GM19240 (cell line): ENCODE data around the gene ANO3.

ENCODE experiments used
- DNase-seq: peaks from one replicate; pipeline ENCODE4 v3.0.0; 2011; ENCODE audit warnings: low spot score; ENCODE audit not compliant: insufficient read length

Gene ANO3

DNA sequence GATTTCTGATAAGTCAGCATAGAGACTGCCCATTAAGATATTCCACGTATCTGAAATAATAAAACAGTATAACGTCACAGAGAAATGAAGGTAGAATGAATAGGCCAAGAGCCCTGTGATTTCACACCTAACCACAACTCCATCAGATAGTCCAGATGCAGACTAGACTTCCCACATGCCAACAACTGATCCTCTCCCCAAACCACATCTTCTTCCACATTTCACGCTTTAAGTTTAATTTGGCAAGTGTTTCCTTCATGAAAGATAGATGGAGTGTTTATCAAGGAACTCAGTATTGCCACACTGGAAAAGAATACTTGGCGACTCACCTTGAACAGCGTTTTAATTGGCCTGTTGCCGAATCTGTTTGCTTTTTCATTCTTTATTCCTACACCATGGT lies 158.6 kb downstream of the ANO3 start:
- no peak for DNase-seq

DNA sequence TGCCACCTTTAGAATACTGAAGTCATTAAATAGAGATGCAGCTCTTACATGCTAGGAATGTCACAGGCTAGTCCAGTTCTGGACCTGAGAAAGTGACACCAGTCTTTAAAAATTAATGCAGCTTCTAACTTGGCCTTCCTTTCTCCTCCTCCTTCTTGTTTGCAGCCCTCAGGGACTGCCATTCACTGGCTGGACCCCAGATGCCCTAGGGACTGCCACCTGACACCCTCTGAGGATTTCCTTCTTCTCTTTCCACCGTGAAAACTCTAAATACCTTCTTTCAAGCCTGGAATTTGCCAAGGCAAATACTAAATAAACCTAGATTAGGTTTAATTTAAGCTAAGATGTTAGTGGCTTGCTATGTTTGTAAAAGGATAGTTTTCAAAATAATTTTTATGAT lies 161.7 kb downstream of the ANO3 start:
- DNase-seq = no peak

DNA sequence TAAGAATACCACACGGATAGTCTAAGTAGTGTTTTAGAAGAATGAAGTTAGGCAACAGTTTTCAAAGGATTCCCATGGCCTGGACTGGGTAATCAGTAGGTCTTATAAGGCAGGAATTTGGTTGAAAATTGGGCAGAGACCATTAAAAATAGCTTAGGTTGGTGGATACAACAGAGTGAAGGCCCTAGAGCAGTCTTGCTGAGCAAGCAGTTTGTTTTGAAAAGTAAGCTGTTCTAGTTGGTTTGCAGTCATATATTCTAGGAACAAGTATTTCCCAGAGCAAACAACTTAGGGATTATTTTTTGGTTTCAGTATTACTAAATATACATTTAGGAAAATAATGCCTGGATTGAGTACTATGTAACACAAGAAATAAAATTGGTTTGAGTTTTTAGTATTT lies 175.3 kb downstream of the ANO3 start:
- DNase-seq = no peak

DNA sequence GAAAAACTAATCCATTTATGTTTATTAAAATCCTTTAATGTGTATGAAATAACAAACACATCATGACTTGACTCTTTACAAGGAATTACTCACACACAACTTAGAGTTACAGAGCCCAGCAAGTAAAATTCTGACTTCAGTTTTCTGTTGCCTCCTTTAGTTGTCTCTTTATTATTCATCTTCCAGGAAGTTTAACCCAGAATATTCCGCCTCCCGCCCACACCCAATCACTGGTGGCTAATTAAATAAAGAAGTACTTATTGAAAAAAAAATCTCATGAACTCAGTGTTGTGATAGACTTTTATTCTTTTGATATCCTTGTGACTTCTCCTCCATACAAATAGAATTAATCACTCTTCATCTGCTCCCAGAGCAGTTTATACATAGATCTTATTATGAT lies 178.2 kb downstream of the ANO3 start:
- DNase-seq = no peak

DNA sequence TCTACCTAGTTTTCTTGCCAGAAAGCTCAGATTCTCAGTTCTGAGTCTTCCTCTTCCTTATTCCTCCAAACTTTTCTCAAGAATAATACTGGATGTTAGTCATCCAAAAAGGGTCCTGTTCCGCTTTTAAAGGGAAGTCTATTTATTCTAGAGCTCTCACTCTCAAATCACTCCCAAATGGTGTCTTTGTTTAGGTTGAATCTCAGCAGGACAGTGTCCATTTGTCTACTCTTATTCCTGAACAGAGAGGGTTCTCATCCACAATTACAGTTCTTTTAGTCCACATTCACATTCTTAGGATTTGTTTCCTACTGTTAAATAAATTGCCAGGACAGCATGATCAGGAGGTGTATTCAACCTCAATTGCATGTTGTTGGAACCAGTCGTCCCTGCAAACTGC lies 178.8 kb downstream of the ANO3 start:
- no peak for DNase-seq

DNA sequence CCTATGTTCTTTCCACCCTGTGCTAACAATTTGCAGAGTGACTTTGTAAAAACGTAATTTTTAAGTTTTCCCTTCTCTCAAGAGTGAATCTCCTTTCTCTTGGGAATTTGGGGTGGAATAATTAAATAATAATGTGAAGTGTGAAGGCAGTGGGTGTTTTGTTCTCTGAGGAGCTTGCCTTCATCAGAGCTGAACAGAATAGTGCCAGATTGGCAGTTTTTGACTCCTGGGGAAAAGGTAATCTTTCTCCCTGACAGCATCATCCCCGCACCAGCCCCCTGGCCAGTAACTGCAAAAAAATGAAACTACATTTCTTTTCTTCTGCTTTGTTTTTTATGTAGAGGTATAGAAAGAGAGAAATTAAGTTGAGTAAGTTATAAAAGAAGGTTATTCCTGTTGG lies 180.3 kb downstream of the ANO3 start:
- DNase-seq = no peak

DNA sequence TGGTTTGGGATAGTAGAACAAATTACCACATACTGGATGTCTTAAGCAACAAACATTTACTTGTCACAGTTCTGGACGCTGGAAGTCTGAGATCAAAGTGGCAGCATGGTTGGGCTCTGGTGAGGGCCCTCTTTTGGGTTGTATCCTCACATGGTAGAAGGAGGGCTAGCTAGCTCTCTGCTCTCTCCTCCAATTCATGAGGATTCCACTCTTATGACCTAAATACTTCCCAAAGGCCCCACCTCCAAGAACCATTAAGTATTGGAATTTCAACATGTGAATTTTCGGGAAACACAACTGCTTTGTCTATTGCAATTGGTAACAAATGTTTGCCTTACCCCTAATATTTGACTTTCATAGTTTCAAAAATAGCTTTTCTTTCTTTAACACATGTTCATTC lies 187.5 kb downstream of the ANO3 start:
- no peak for DNase-seq

DNA sequence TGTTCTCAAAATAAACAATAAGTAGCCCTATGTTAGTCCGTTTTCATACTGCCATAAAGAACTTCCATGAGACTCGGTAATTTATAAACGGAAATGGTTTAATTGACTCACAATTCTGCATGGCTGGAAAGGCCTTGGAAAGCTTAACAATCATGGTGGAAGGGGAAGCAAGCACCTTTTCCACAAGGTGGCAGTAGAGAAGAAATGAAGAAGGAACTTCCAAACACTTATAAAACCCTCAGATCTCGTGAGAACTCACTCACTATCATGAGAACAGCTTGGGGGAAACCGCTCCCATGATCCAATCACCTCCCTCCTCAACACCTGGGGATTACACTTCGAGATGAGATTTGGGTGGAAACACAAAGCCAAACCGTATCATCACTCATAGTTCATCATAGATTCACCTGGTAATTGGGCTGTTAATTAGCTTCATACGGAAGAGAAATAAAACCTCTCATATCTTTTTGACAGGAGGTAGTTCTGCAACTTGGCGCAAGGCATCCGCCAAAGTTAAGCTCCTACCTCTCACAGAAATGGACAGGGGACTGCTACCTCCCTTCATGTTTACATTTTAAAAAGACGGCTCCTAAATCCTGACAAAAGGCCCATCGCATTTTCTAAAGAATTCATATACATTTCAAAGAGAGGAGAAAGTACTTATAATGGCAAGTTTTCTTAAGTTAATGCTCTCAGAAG lies 191.1 kb downstream of the ANO3 start:
- no peak for DNase-seq

DNA sequence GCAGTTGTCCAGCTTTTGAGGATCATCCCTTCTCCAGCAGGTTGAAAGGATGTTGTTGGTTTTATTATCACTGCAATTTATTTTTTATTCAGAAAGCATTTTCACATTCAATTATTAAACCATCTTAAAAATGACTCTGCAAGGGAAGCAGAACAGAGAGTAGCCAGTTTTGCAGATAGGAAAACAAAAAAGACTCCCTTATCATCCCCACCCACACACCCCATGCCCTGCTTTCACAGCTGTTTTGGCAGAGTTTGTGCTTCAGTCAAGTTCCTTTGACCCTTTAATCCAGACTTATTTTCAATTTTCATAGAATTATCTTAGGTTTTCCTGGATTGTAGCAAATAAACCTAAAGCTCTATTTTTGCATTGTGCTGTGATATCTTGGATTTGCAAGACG lies 195.8 kb downstream of the ANO3 start:
- DNase-seq = no peak

DNA sequence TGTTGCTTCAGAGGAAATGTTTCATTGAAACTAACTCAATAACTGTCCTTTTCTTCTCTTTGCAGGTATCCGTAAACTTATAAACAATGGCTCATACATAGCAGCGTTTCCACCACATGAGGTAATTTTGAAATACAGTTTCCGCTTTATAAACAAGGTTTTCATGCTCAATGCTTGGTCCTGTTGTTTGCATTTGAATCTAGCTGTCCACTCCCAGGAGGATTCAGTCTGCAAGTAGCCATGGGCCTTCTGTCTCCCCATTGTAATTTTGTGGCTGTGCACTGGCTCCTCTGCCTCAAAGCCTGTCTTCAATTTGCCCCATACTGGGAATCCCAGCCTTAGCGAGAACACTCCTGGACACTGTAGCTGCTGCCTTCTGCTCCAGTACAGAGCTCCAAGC lies 205.4 kb downstream of the ANO3 start:
- no peak for DNase-seq

DNA sequence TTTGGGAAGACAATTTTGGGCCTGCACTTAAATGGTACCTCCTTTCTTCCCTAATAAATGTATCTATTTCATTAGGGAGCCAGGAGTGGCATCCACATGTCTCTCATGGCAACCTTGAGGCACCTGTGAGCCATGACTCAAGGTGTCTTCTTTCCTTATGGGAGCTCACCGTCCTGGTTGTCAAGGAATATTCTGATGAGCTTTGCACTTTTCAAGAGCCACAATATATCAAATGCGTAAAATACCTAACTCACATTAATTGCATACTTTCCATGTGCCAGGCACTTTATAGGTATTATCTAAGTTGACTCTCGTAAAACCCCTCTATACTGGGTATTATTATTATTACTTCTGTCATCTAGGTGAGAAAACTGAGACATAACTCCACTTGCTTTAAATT lies 207.6 kb downstream of the ANO3 start:
- DNase-seq = no peak

DNA sequence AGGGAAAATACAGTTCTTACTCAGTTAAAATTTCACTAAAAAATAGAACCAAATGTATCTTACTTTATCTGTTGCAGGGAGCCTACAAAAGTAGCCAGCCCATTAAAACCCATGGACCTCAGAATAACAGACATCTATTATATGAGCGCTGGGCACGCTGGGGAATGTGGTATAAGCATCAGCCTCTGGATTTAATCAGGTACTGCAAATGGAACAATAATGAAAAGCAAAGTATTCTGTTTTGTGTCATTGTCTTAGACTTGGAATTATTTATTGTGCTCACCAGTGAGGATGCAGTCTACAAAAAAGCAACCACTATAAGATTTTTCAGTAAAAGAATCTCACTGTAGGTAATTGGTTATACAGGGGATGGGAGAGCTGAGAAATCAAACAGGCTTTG lies 209.9 kb downstream of the ANO3 start:
- no peak for DNase-seq

DNA sequence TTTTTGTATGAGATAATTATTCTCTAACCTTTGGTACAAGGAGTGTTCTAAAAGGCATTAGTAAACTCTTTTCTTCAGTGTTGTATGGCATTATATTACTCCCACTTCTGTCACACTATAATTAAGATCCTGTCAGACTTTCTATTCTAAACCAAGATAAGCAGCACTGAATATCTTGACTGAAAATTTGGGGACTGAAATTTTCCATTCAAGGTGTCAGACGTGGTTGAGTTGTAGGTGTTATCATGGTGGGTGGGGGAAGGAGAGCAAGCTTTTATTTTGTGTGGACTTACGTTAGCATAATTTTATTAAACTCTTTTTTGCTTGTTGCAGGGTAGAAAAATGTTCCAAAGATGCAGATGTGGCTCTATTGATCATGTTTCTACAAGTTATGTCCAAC lies 217.2 kb downstream of the ANO3 start:
- no peak for DNase-seq

DNA sequence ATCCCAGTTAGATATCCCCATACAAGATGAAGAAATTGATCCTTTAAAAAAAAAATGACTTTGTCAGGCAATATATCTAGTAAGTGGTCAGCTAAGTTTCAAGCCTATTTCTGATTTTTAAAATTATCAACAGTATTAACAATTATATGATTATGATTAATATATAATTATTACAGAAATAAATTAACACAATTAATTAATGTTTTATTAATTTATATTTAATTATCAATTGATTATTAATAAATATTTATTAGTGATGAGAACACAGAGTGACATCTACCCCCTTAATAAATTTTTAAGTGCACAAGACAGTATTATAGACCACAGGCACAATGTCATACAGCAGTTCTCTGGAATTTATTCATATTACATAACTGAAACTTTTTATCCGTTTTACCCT lies 218.1 kb downstream of the ANO3 start:
- no peak for DNase-seq

DNA sequence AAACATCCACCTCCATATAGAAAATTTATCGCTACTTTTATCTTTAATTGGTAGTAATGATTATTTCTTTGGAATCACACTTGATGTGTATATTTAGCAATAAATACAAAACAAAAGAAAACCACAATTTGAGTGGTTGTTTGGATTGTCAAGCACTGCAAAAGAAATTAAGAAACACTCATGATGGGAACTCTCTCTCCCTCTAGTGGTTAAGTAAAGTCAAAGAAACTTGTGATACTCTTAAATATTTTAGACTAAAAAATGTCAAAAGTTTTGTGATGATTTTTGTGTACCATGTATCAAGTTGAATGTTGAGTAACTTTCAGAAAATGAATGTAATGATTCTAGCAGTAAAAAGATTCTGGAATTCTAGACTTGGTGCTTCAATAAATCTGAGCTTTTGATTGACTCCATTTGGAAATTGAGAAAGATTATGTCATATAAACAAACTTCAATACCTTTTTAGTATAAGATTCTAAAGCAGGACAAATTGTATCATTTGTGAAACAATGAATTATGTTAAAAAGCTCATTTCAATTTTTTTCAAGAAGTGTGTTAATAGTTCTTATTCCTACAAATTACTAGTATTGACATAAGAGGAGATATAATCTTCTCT lies 219.4 kb downstream of the ANO3 start:
- DNase-seq = no peak

DNA sequence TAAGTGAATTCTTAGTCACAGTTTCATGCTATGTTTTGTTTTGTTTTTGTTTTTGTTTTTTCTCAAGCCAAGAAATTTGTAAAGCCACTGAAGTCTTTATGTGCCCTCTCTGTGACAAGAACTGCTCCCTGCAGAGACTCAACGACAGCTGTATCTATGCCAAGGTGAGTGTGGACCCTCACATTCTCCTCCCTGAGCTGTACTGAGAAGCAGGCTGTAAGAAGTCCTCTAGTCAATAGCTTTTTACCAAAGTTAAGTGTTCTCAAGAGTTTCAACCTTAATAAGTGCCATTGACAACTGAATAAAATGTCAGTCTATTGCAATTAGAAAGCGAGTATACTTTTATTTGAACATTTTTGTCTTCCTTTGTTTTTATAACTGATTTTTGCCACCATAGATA lies 221.3 kb downstream of the ANO3 start:
- no peak for DNase-seq

DNA sequence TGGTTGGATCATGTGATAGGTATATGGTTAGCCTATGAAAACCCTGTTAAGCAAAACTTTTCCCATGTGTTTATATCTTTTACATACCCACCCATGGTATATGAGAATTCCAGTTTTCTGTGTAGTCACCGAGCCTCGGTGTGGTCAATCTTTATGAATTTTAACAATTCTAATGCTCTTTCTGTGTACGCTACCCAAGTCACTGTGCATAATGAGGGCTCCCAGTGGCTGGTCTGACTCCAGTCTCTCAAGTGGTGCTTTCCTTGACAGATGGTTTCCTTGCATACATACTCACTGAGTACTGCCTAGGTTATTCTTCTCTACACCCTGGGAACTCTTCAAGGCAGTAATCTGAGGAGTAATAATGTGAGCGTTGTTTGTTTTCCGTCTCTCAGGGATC lies 222.5 kb downstream of the ANO3 start:
- no peak for DNase-seq

DNA sequence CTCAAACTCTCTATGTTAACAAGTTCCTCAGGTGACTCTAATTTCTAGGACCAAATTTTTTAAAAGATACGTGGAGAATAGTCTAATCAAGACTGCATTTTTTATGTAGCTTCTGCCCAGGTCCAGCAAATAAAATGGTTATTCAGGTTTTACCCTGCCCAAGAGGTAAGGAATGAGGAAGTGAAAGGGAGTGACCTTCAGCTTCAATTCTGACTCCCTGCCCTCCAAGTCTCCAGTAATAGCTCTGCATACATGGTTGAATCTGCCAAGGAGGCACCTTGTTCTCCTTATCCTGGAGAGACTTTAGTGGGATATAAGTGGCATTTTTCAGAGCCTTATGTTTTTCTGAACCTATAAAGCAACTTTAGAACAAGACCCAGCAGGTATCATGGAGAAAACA lies 224.7 kb downstream of the ANO3 start:
- DNase-seq = no peak

DNA sequence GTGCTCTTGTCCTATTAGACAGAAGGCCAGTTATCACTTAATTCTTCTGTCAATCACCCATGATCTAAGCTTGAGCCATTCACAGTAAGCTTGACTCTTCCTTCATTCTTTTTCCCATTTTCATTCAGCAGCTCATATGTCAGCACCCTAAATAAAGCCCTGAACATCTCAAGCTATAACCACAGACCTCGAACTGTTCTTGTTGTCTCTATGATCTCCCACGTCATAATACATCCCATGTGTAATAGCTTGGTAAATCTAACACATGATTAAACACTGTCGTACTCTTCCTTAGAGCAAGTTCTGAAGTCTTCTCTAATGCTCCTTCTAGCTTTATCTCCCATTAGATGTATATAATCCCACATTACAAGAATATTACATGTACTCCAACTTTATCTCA lies 225.7 kb downstream of the ANO3 start:
- DNase-seq = no peak

DNA sequence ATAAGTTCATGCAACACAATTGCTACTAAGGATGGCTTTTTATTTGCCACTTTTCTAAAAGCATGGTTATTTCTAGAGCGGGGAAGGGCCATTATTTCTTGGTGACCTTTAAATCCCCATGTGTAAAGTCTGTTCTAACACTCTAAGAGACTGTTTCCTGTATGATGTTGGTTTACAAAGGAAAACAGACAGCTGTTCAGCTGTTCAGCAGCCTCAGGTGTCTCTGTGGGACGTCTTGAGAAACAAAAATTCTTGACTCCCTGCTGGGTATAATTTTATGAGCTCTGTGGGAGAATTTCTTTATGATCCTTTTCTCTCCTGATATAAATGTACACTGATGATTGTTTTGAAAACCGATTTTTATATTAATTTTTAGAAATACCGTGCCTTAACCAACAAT lies 226.3 kb downstream of the ANO3 start:
- no peak for DNase-seq

DNA sequence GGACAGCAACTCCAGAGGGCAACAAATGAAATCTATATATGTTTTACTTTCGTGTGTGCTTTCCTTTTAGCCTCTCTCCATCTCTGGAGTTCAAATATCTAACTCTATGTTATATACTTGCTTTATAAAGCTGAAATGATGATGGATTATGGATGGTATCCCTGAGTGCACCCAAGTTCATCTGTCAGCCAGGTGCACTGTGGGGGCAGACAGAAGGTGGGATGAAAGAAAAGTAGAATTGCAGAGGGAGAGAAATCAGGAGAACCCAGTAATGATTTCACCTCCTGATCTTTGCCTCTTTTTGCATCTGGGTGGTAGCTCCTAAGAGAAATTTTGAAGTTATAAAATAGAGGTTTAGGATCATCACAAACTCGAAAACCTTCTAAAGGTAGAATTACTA lies 237.7 kb downstream of the ANO3 start:
- DNase-seq = no peak

DNA sequence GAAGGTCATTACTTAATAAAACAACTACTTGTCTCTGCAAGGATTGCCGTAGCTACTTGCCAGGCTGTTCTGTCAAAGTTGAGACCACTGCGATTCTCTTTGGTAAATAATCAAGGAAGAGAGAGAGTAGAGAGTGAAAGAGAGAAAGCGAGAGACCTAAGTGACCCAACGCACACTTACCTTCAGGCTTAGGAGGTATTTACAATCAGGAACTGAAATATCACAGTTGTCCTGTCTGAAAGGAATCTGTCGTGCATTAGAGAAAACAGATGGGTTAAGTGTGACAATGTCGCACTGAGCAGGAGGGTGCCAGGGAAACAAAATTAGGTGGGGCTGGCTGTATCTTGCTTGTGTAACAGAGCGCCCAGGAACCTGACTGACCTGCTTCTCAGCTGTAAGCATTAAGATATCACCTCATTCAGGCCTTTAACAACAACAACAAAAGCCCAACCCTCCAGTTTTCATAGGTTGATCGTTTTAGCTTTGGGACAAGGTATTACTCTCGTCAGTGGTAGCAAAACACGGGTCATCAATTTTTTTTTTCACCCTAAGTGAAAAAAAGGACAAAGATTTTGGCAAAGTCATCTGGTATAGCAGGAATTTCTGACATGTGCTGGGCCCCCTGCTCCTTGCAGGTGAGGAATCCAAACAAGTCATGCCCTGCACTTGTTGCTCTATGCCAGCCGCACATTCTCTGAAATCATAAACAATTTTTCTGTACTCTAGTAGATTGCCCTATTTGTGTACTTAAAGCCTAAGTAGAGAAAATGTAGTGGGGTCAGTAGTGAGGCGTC lies 240.1 kb downstream of the ANO3 start, which contains the start of gene MUC15:
TSS of gene MUC15 (minus strand) at position 403 of the 794 bp plus-strand sequence. CDS start 5,169 bp downstream, outside the sequence.
- no peak for DNase-seq
